ENCODE results near the gene LAMB1. TPM values are rescaled to one million over a fixed set of nuclear protein-coding genes. Genes with fewer than 3 reads are reported as not detected.

Gene LAMB1
- total and polyA plus RNA-seq, 2 of the 13 experiments (the other 11 are each of a cell fraction or from before 2014, with no cell fraction given), result 109 to 124 TPM

GRCh38 chr7:108014747-108015682 is 12.1 kb upstream of the LAMB1 start (continued):
- TF ChIP-seq SOX5 (CRISPR knock-in tag; IDR thresholded peaks at IDR 0.05; ENCODE audit: borderline replicate concordance) (peak; percentile 98), ZSCAN22 (CRISPR knock-in tag; IDR thresholded peaks at IDR 0.05) (no peak), ZNF17 (CRISPR knock-in tag; IDR thresholded peaks at IDR 0.05) (no peak), FOXM1 (CRISPR knock-in tag; IDR thresholded peaks at IDR 0.05) (no peak)

- ChIA-PET POLR2A (interaction anchor here (4.1 kb wide), 1 partner anchor 10 kb away, joined by 49 read pairs; the partner anchor contains the start of gene LAMB1), CTCF (ENCODE audit: low intra/inter-chr PET ratio, low total read pairs) (no interaction called here)
- H4K20me1 ChIP-seq (ENCODE audit: insufficient read depth, low read length), result no peaks in the 10 kb centered on the region
- no peaks in the 10 kb centered on the region for H3K79me2 ChIP-seq (ENCODE audit: insufficient read depth, low read length)
- ATAC-seq (no peak), DNase-seq (ENCODE audit: low spot score) (no peak), FAIRE-seq (no peak)
- intact Hi-C loops (cut with micrococcal nuclease; ENCODE audit: unreplicated experiment), result loop anchor here (10.0 kb wide), 1 partner anchor 269 kb away; the partner anchor contains the start of gene CBLL1
- H3K9me3 ChIP-seq (ENCODE audit: low read length), result no peaks in the 10 kb centered on the region
- no peak for TF ChIP-seq MED8 (CRISPR knock-in tag; IDR thresholded peaks at IDR 0.05; ENCODE audit: insufficient replicate concordance)
- 88% methylated on average over 2 of the region's 2 CpGs for WGBS (ENCODE audit: low lambda C conversion rate)
- no peak overlapping the region for H3K9ac ChIP-seq (ENCODE audit: insufficient read depth, low read depth, low read length)
- H3K4me2 ChIP-seq (ENCODE audit: low read depth, low read length), result peak overlapping the region; percentile 46; the same call in 1 of the 2 replicates
- peak overlapping the region; percentile 55 for H3K27ac ChIP-seq (ENCODE audit: extremely low read length, insufficient read depth, low read length)
- in situ Hi-C loops (cut with HindIII; ENCODE audit: extremely low pct_ligation_motif_present, low pct_unique_long_range_greater_than_20kb), result no loop called here
- no TSS peak for BruUV-seq (replicated peaks)
- H3K27me3 ChIP-seq (ENCODE audit: control insufficient read depth in 1 of 2, insufficient read depth in 2 of 2, low read length in 2 of 2), result peaks cover 0 to 3% of the 10 kb centered on the region in 2 experiments; a peak in 2 of 5 replicates
- no peak overlapping the region for H3K4me3 ChIP-seq (replicated peaks in 1 of 3; ENCODE audit: insufficient read depth in 1 of 3, low read depth in 2 of 3, low read length in 3 of 3)
- peaks cover 93% of the 10 kb centered on the region for H3K4me1 ChIP-seq (ENCODE audit: insufficient read depth, low read length)
- no peak overlapping the region for H2AFZ ChIP-seq (ENCODE audit: low read length)
- H3K36me3 ChIP-seq (replicated peaks in 1 of 2; ENCODE audit: control insufficient read depth in 1 of 2, insufficient read depth in 2 of 2, low read length in 2 of 2), result no peaks in the 10 kb centered on the region
Observed at GRCh38 chr7:108014215-108014614, 11.3 kb upstream of the LAMB1 start.

Measured in HepG2 (cell line).